Body of pancreas (tissue), 4 donors: ENCODE results near the gene NCOA1.

Experiments
- POLR2A ChIP-seq, 3 donors: fragments of 450-650 bp; IDR thresholded peaks; one replicate each; pipeline ENCODE4 v1.6.1; 2016; ENCODE audit warnings: antibody characterized with exemption in 3 of 3, mild to moderate bottlenecking in 2 of 3
- TF ChIP-seq, protein P1 (sequence below), 7 experiments: fragments of 450-650 bp in 4 of 7; fragments of 200-600 bp in 3 of 7; sonication (generic) in 3 of 7; IDR thresholded peaks; one replicate each; pipeline ENCODE4 v1.5.1; 2016 to 2019; ENCODE audit warnings: antibody characterized with exemption in 7 of 7

DNA sequence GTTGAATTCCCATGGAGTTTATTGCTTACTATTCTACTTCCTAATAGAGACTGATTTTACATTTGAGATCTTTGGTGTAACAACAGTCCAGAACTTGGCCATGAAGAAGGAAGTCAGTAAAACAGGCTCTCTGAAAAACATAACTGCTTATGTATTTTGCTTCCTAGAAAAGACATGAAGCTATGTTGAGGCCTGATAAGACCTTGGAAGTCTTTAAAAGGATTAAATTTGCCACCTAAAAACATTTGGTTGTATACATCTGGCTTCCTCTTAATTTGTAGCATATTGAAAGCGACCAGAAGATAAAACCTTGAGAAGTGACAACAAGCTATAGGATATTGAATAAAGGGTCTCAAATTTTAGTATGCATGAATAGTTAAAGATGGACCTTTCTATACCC lies 265.7 kb downstream of the NCOA1 start:
- TF ChIP-seq, protein P1, sequence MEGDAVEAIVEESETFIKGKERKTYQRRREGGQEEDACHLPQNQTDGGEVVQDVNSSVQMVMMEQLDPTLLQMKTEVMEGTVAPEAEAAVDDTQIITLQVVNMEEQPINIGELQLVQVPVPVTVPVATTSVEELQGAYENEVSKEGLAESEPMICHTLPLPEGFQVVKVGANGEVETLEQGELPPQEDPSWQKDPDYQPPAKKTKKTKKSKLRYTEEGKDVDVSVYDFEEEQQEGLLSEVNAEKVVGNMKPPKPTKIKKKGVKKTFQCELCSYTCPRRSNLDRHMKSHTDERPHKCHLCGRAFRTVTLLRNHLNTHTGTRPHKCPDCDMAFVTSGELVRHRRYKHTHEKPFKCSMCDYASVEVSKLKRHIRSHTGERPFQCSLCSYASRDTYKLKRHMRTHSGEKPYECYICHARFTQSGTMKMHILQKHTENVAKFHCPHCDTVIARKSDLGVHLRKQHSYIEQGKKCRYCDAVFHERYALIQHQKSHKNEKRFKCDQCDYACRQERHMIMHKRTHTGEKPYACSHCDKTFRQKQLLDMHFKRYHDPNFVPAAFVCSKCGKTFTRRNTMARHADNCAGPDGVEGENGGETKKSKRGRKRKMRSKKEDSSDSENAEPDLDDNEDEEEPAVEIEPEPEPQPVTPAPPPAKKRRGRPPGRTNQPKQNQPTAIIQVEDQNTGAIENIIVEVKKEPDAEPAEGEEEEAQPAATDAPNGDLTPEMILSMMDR (IDR thresholded peaks at IDR 0.05), result no peak
- no peak for TF ChIP-seq POLR2A (IDR thresholded peaks at IDR 0.05)
